22Rv1 (cell line): Measurements from ENCODE around the gene NFKBIB.

ENCODE experiments used
- ZFX ChIP-seq: fragments of 450-650 bp; IDR thresholded peaks from 2 replicates; pipeline ENCODE4 v1.6.1; 2017; ENCODE audit warnings: antibody characterized with exemption, borderline replicate concordance
- TF ChIP-seq, protein P1 (sequence below): fragments of 450-650 bp; IDR thresholded peaks from 2 replicates; pipeline ENCODE4 v1.5.1; 2017; ENCODE audit warnings: mild to moderate bottlenecking

DNA sequence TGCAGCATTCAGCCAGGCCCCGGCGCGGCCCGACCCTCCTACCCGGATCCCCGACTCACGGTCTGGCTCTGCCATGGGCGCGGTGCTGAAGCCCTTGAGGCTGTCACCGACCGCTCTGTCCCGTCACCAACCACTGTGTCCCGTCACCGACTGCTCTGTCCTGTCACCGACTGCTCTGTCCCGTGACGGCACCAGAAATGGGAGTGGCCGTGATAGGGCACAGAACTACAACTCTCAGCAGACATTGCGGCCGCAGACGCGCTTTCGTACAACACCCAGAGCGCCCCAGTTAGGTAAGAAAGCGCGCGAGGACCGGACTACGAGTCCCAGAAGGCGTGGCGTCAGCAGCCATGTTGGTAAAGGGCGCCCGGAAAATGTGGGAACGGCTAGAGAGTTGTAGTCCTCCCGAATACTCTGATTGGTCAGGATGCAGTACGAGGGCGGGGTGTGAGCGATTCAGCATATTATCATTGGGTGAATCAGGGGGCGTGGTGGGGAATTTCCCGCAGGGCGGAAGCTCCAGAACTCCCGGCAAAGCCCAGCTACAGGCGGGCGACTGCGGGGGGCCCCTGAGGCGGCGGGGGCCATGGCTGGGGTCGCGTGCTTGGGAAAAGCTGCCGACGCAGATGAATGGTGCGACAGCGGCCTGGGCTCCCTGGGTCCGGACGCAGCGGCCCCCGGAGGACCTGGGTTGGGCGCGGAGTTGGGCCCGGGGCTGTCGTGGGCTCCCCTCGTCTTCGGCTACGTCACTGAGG is at the start of gene NFKBIB, which contains the start of gene SIRT2:
- TF ChIP-seq, protein P1, sequence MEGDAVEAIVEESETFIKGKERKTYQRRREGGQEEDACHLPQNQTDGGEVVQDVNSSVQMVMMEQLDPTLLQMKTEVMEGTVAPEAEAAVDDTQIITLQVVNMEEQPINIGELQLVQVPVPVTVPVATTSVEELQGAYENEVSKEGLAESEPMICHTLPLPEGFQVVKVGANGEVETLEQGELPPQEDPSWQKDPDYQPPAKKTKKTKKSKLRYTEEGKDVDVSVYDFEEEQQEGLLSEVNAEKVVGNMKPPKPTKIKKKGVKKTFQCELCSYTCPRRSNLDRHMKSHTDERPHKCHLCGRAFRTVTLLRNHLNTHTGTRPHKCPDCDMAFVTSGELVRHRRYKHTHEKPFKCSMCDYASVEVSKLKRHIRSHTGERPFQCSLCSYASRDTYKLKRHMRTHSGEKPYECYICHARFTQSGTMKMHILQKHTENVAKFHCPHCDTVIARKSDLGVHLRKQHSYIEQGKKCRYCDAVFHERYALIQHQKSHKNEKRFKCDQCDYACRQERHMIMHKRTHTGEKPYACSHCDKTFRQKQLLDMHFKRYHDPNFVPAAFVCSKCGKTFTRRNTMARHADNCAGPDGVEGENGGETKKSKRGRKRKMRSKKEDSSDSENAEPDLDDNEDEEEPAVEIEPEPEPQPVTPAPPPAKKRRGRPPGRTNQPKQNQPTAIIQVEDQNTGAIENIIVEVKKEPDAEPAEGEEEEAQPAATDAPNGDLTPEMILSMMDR: no peak
- TF ChIP-seq ZFX: no peak
